IMR-90 (cell line): Measurements from ENCODE around the gene MZT1. TPM values are rescaled to one million over a fixed set of nuclear protein-coding genes. Genes with fewer than 3 reads are reported as not detected.

Experiments
- ATAC-seq: fragments of 200-7000 bp; cut with Tn5 transposase; 2 replicates; pipeline ENCODE4 v1.9.1; 2020; ENCODE audit warnings: low read depth, mild to moderate bottlenecking, moderate library complexity
- BruUV-seq: library from RNA; stranded (reverse); fragments of 400-500 nt; replicated peaks from 2 replicates; lab custom pipeline; 2021; lab: Mats Ljungman, UMichigan
- CTCF ChIA-PET: fragments of 300-600 bp; formaldehyde crosslinking; extraction: SDS; loops from one replicate; lab custom pipeline; 2021; ENCODE audit warnings: antibody characterized with exemption; lab: Yijun Ruan, JAX
- POLR2A ChIA-PET: fragments of 300-600 bp; sonication (Branson Sonifier 250); formaldehyde crosslinking; loops from one replicate; lab custom pipeline; 2022; ENCODE audit warnings: antibody characterized with exemption; ENCODE audit not compliant: unreplicated experiment; lab: Charles Lee
- DNase-seq: peaks from one replicate; pipeline ENCODE4 v3.0.0; 2013
- H2AFZ ChIP-seq: replicated peaks from 2 replicates; pipeline ENCODE3; 2013; ENCODE audit warnings: low read length, mild to moderate bottlenecking; ENCODE audit not compliant: poor library complexity
- H2AK5ac ChIP-seq: 2 replicates; pipeline ENCODE4 v1.6.1; 2013; ENCODE audit warnings: low read depth, low read length, inconsistent platforms
- H2AK9ac ChIP-seq: replicated peaks from 2 replicates; pipeline ENCODE3; 2013; ENCODE audit warnings: mild to moderate bottlenecking, low read depth, low read length, moderate library complexity; ENCODE audit not compliant: poor library complexity
- H2BK120ac ChIP-seq: 2 replicates; pipeline ENCODE4 v1.6.1; 2013; ENCODE audit warnings: low read depth, low read length, inconsistent platforms
- H2BK15ac ChIP-seq: 3 replicates; pipeline ENCODE4 v1.6.1; 2013; ENCODE audit warnings: low read depth, low read length, inconsistent platforms
- H2BK20ac ChIP-seq: 2 replicates; pipeline ENCODE4 v1.6.1; 2013; ENCODE audit warnings: low read depth, mild to moderate bottlenecking, inconsistent platforms, low read length, moderate library complexity
- H2BK5ac ChIP-seq: 2 replicates; pipeline ENCODE4 v1.6.1; 2013; ENCODE audit warnings: mild to moderate bottlenecking, low read depth, low read length, inconsistent platforms; ENCODE audit not compliant: poor library complexity, severe bottlenecking
- H3K14ac ChIP-seq: replicated peaks from 2 replicates; pipeline ENCODE4 v1.6.1; 2013; ENCODE audit warnings: low read depth, low read length, inconsistent platforms
- H3K18ac ChIP-seq: 2 replicates; pipeline ENCODE4 v1.6.1; 2013; ENCODE audit warnings: low read depth, low read length, control low read depth
- H3K23ac ChIP-seq: 2 replicates; pipeline ENCODE4 v1.6.1; 2013; ENCODE audit warnings: low read depth, low read length, inconsistent platforms
- H3K27ac ChIP-seq: 2 replicates; pipeline ENCODE4 v1.5.1; 2013; ENCODE audit warnings: mild to moderate bottlenecking, control low read depth, low read length; ENCODE audit not compliant: insufficient read depth
- H3K27me3 ChIP-seq: 2 replicates; pipeline ENCODE4 v1.6.1; 2013; ENCODE audit warnings: low read length; ENCODE audit not compliant: control insufficient read depth, insufficient read depth
- H3K36me3 ChIP-seq: 2 replicates; pipeline ENCODE4 v1.6.1; 2013; ENCODE audit warnings: low read length, mixed read lengths; ENCODE audit not compliant: control insufficient read depth, insufficient read depth
- H3K4ac ChIP-seq: 2 replicates; pipeline ENCODE4 v1.6.1; 2013; ENCODE audit warnings: low read depth, low read length, inconsistent platforms
- H3K4me1 ChIP-seq: 2 replicates; pipeline ENCODE4 v1.6.1; 2013; ENCODE audit warnings: low read length, mixed read lengths; ENCODE audit not compliant: control insufficient read depth, insufficient read depth
- H3K4me2 ChIP-seq: 2 replicates; pipeline ENCODE4 v1.6.1; 2013; ENCODE audit warnings: low read depth, mild to moderate bottlenecking, control low read depth, low read length, moderate library complexity
- H3K4me3 ChIP-seq: 2 replicates; pipeline ENCODE4 v1.5.1; 2013; ENCODE audit warnings: low read depth, mild to moderate bottlenecking, control low read depth, low read length, moderate library complexity; ENCODE audit not compliant: insufficient read depth
- H3K56ac ChIP-seq: 2 replicates; pipeline ENCODE4 v1.6.1; 2013; ENCODE audit warnings: low read length, inconsistent platforms; ENCODE audit not compliant: insufficient read depth; ENCODE audit errors: extremely low read depth
- H3K79me1 ChIP-seq, 2 experiments: 2 replicates each; pipeline ENCODE4 v1.6.1; 2013; ENCODE audit warnings: low read length in 2 of 2, inconsistent platforms in 1 of 2, low read depth in 1 of 2
- H3K9ac ChIP-seq: 2 replicates; pipeline ENCODE4 v1.6.1; 2013; ENCODE audit warnings: low read depth, low read length, control low read depth
- H3K9me1 ChIP-seq: 2 replicates; pipeline ENCODE4 v1.6.1; 2013; ENCODE audit warnings: low read length, inconsistent platforms; ENCODE audit not compliant: insufficient read depth
- H3K9me3 ChIP-seq: 2 replicates; pipeline ENCODE4 v1.6.1; 2013; ENCODE audit warnings: low read length; ENCODE audit not compliant: control insufficient read depth, insufficient read depth
- H4K20me1 ChIP-seq: 2 replicates; pipeline ENCODE4 v1.6.1; 2013; ENCODE audit warnings: low read length, inconsistent platforms; ENCODE audit not compliant: insufficient read depth
- H4K5ac ChIP-seq: 2 replicates; pipeline ENCODE4 v1.6.1; 2013; ENCODE audit warnings: mild to moderate bottlenecking, low read depth, low read length, control low read depth
- H4K8ac ChIP-seq, 2 experiments: 2 replicates each; pipeline ENCODE4 v1.6.1; 2013; ENCODE audit warnings: low read depth in 2 of 2, low read length in 2 of 2, control low read depth in 1 of 2, inconsistent platforms in 1 of 2
- H4K91ac ChIP-seq: 2 replicates; pipeline ENCODE4 v1.6.1; 2013; ENCODE audit warnings: low read depth, low read length, inconsistent platforms; ENCODE audit not compliant: insufficient read depth
- BHLHE40 ChIP-seq: fragments of 150-350 bp; IDR thresholded peaks from 2 replicates; pipeline ENCODE4 v1.6.1; 2016; ENCODE audit warnings: mild to moderate bottlenecking, low read depth, low read length
- CEBPB ChIP-seq: IDR thresholded peaks from 2 replicates; pipeline ENCODE4 v1.6.1; 2012; ENCODE audit warnings: low read depth, low read length, improper control_type of control experiment
- CHD1 ChIP-seq: IDR thresholded peaks from 2 replicates; pipeline ENCODE4 v1.6.1; 2012; ENCODE audit warnings: low read depth, low read length, improper control_type of control experiment
- FOS ChIP-seq: fragments of 150-350 bp; IDR thresholded peaks from 2 replicates; pipeline ENCODE4 v1.6.1; 2016; ENCODE audit warnings: low read depth, low read length
- MAFK ChIP-seq: IDR thresholded peaks from 2 replicates; pipeline ENCODE4 v1.6.1; 2012; ENCODE audit warnings: low read depth, low read length, improper control_type of control experiment
- MAZ ChIP-seq: IDR thresholded peaks from 2 replicates; pipeline ENCODE4 v1.6.1; 2012; ENCODE audit warnings: low read depth, mild to moderate bottlenecking, low read length, improper control_type of control experiment, moderate library complexity, borderline replicate concordance
- MXI1 ChIP-seq: IDR thresholded peaks from 2 replicates; pipeline ENCODE4 v1.6.1; 2012; ENCODE audit warnings: low read depth, mild to moderate bottlenecking, low read length, moderate library complexity, borderline replicate concordance
- NFE2L2 ChIP-seq: fragments of 150-350 bp; IDR thresholded peaks from 2 replicates; pipeline ENCODE4 v1.6.1; 2016; ENCODE audit warnings: low read depth, mild to moderate bottlenecking, low read length
- POLR2A ChIP-seq: IDR thresholded peaks from 2 replicates; pipeline ENCODE4 v1.6.1; 2012; ENCODE audit warnings: mild to moderate bottlenecking, low read depth, low read length
- RAD21 ChIP-seq: IDR thresholded peaks from 2 replicates; pipeline ENCODE4 v1.6.1; 2012; ENCODE audit warnings: low read length, improper control_type of control experiment
- RCOR1 ChIP-seq: IDR thresholded peaks from 2 replicates; pipeline ENCODE4 v1.6.1; 2012; ENCODE audit warnings: mild to moderate bottlenecking, low read length, improper control_type of control experiment; ENCODE audit not compliant: insufficient replicate concordance
- RFX5 ChIP-seq: IDR thresholded peaks from 2 replicates; pipeline ENCODE4 v1.8.0; 2012; ENCODE audit warnings: low read depth, mild to moderate bottlenecking, low read length, moderate library complexity
- SMC3 ChIP-seq: fragments of 150-350 bp; IDR thresholded peaks from 2 replicates; pipeline ENCODE4 v1.6.1; 2016; ENCODE audit warnings: low read depth, mild to moderate bottlenecking, antibody characterized with exemption, low read length, moderate library complexity
- USF2 ChIP-seq: fragments of 150-350 bp; IDR thresholded peaks from 2 replicates; pipeline ENCODE4 v1.6.1; 2017; ENCODE audit warnings: mild to moderate bottlenecking, antibody characterized with exemption, low read length, low read depth
- WGBS, 2 experiments: methylation state at CpG; one replicate each; pipeline versions ENCODE4 v1.1.5 to v1.1.7; 2013; ENCODE audit warnings: missing lambda C conversion rate in 2 of 2; ENCODE audit not compliant: insufficient read length in 1 of 2; ENCODE audit errors: extremely low coverage in 2 of 2; 5-methylcytosine and 5-hydroxymethylcytosine counted together
- dilution Hi-C: fragments of 300-500 bp; cut with HindIII; formaldehyde crosslinking; loops from one replicate; pipeline ENCODE4 v1.14.3; 2018; ENCODE audit warnings: low sequenced_read_pairs; ENCODE audit not compliant: unreplicated experiment
- in situ Hi-C: fragments of 300-500 bp; cut with MboI; formaldehyde crosslinking; loops from 3 replicates; pipeline ENCODE4 v1.14.3; 2019; ENCODE audit warnings: low sequenced_read_pairs, inconsistent platforms, mixed read lengths
- intact Hi-C: fragments of 100-400 bp; cut with micrococcal nuclease; formaldehyde crosslinking; loops from 2 replicates; pipeline ENCODE4 v1.10.0; 2022
- polyA plus RNA-seq, 3 experiments: library from polyadenylated mRNA; depleted of rRNA; stranded (reverse); fragments of >200 nt; gene quantifications; 2 replicates each; pipeline ENCODE4 v1.2.3, GENCODE V29; 2012; ENCODE audit warnings: low replicate concordance in 1 of 3
- total RNA-seq: library from RNA; depleted of rRNA; stranded (reverse); fragments of >200 nt; gene quantifications from 2 replicates; pipeline ENCODE4 v1.2.3, GENCODE V29; 2012
- TF ChIP-seq, protein P1 (sequence below): conservative IDR thresholded peaks from 2 replicates; pipeline ENCODE4 v1.5.1; 2012; ENCODE audit warnings: mild to moderate bottlenecking, low read depth, low read length, improper control_type of control experiment
- TF ChIP-seq, protein P2 (sequence below): fragments of 150-350 bp; IDR thresholded peaks from 2 replicates; pipeline ENCODE4 v1.6.1; 2016; ENCODE audit warnings: low read depth, mild to moderate bottlenecking, low read length, moderate library complexity, borderline replicate concordance

Gene MZT1
- total and polyA plus RNA-seq, 2 of the 4 experiments (the other 2 are of a cell fraction) = 3.6 to 5.3 TPM

- Histone ChIP-seq H4K5ac (no peak overlapping the region), H4K20me1 (no peaks in the 10 kb centered on the region)
- intact Hi-C loops = no loop called here
Measured at GRCh38 chr13:72686766-72687165, 40.7 kb downstream of the MZT1 start.

More at GRCh38 chr13:72686766-72687165, 40.7 kb downstream of the MZT1 start:
- Histone ChIP-seq H3K79me1 (no peaks in the 10 kb centered on the region), H2BK20ac (no peak overlapping the region), H3K18ac (no peak overlapping the region), H2AK5ac (no peak overlapping the region), H3K56ac (no peak overlapping the region), H2BK5ac (no peak overlapping the region), H3K4me2 (no peak overlapping the region), H2AFZ (no peak overlapping the region), H3K23ac (no peak overlapping the region), H4K91ac (no peak overlapping the region), H3K9ac (no peak overlapping the region), H3K4ac (no peak overlapping the region), H2BK120ac (no peak overlapping the region), H3K14ac (no peak overlapping the region), H3K4me3 (no peak overlapping the region), H2AK9ac (no peak overlapping the region), H2BK15ac (no peak overlapping the region), H3K9me3 (no peaks in the 10 kb centered on the region), H4K8ac (no peak overlapping the region), H3K27me3 (peaks cover 2% of the 10 kb centered on the region; the same call in 1 of the 2 replicates), H3K36me3 (no peaks in the 10 kb centered on the region), H3K4me1 (no peaks in the 10 kb centered on the region), H3K9me1 (no peaks in the 10 kb centered on the region), H3K27ac (no peak overlapping the region)
- WGBS, 2 experiments = no CpG with 5 or more reads among the region's 3 CpGs
- dilution Hi-C loops (no loop called here), in situ Hi-C loops (loop anchor here (25.0 kb wide), 1 partner anchor 1724 kb away; no protein-coding TSS in a partner anchor)
- BruUV-seq = no TSS peak
- ATAC-seq = no peak
- no peak for DNase-seq
- ChIA-PET POLR2A (interaction anchor here (0.7 kb wide), 1 partner anchor 10 kb away, joined by 3 read pairs; no protein-coding TSS in a partner anchor), CTCF (no interaction called here)
- no peak for TF ChIP-seq MAZ
- TF ChIP-seq, protein P1, sequence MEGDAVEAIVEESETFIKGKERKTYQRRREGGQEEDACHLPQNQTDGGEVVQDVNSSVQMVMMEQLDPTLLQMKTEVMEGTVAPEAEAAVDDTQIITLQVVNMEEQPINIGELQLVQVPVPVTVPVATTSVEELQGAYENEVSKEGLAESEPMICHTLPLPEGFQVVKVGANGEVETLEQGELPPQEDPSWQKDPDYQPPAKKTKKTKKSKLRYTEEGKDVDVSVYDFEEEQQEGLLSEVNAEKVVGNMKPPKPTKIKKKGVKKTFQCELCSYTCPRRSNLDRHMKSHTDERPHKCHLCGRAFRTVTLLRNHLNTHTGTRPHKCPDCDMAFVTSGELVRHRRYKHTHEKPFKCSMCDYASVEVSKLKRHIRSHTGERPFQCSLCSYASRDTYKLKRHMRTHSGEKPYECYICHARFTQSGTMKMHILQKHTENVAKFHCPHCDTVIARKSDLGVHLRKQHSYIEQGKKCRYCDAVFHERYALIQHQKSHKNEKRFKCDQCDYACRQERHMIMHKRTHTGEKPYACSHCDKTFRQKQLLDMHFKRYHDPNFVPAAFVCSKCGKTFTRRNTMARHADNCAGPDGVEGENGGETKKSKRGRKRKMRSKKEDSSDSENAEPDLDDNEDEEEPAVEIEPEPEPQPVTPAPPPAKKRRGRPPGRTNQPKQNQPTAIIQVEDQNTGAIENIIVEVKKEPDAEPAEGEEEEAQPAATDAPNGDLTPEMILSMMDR = no peak
- no peak for TF ChIP-seq POLR2A
- no peak for TF ChIP-seq RAD21
- TF ChIP-seq, protein P2, sequence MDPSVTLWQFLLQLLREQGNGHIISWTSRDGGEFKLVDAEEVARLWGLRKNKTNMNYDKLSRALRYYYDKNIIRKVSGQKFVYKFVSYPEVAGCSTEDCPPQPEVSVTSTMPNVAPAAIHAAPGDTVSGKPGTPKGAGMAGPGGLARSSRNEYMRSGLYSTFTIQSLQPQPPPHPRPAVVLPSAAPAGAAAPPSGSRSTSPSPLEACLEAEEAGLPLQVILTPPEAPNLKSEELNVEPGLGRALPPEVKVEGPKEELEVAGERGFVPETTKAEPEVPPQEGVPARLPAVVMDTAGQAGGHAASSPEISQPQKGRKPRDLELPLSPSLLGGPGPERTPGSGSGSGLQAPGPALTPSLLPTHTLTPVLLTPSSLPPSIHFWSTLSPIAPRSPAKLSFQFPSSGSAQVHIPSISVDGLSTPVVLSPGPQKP = no peak
- TF ChIP-seq SMC3 = no peak
- no peak for TF ChIP-seq RCOR1
- TF ChIP-seq BHLHE40 = no peak
- no peak for TF ChIP-seq RFX5
- no peak for TF ChIP-seq USF2
- TF ChIP-seq MAFK = no peak
- no peak for TF ChIP-seq NFE2L2
- no peak for TF ChIP-seq MXI1
- no peak for TF ChIP-seq CHD1
- no peak for TF ChIP-seq CEBPB
- no peak for TF ChIP-seq FOS
